HG03095 (cell line): Measurements from ENCODE around the gene NLRP13.
"Not testable (repeated sequence)": the region's sequence is repeated elsewhere in the genome, so short reads cannot be mapped to it uniquely, and the experiment has no call there.

Source experiments
- ATAC-seq: cut with Tn5 transposase; IDR thresholded peaks from one replicate; pipeline ENCODE4 v1.9.1; 2021; ENCODE audit warnings: moderate library complexity; ENCODE audit not compliant: unreplicated experiment

NLRP13 gene, protein sequence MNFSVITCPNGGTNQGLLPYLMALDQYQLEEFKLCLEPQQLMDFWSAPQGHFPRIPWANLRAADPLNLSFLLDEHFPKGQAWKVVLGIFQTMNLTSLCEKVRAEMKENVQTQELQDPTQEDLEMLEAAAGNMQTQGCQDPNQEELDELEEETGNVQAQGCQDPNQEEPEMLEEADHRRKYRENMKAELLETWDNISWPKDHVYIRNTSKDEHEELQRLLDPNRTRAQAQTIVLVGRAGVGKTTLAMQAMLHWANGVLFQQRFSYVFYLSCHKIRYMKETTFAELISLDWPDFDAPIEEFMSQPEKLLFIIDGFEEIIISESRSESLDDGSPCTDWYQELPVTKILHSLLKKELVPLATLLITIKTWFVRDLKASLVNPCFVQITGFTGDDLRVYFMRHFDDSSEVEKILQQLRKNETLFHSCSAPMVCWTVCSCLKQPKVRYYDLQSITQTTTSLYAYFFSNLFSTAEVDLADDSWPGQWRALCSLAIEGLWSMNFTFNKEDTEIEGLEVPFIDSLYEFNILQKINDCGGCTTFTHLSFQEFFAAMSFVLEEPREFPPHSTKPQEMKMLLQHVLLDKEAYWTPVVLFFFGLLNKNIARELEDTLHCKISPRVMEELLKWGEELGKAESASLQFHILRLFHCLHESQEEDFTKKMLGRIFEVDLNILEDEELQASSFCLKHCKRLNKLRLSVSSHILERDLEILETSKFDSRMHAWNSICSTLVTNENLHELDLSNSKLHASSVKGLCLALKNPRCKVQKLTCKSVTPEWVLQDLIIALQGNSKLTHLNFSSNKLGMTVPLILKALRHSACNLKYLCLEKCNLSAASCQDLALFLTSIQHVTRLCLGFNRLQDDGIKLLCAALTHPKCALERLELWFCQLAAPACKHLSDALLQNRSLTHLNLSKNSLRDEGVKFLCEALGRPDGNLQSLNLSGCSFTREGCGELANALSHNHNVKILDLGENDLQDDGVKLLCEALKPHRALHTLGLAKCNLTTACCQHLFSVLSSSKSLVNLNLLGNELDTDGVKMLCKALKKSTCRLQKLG

DNA sequence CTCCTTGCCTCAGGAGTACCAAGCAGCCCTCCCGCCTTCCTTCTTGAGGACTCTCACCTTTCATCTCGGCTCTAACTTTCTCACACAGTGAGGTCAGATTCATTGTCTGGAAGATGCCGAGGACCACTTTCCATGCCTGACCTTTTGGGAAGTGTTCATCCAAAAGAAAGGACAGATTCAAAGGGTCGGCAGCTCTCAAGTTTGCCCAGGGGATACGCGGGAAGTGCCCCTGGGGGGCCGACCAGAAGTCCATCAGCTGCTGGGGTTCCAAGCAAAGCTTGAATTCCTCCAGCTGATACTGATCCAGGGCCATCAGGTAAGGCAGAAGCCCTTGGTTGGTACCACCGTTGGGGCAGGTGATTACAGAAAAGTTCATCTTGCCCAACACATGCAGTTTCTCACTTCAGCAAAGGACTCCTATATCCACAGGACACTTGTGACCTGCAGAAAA, at the start of gene NLRP13:
Gene NLRP13, minus strand, starts transcription at position 401 of the 451 bp plus-strand sequence. Its CDS starts 25 bp downstream, at position 376.
- no peak for ATAC-seq

DNA sequence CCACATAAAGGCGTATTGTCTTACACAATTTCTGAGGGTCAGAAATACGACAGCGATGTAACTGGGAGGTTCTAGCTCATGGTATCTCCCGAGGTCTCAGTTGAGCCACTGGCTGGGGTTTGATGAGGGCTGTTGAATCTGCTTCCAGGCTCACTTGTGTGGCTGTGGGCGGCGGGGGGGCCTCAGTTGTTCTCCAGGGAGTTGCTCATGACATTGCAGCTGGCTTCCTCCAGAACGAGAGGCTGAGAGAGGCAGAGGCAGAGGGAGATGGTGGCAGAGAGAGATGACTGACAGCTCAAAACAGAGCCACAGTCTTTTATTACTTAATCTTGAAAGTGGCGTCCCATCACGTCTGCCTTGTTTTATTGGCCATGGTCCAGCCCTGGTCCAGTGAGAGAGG, 48.3 kb upstream of the NLRP13 start:
- no peak for ATAC-seq

DNA sequence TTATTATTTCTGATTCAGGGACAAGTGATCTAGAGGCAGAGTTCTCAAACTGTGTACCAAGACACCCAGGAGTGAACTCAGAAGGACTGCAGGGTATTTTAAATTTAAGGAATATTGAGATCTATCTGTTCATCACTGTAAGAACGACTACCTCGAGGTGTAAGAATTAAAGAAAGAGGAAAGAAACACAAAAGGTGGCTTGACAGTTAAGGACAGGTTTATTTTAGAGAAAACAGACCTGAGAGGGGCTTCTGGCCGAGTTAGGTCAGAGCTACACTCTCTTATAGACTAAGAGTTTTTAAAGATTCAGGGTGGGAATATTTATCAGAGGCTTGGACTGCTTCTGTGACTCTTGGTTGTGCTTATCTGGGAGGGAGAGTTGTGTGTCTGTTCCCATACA, 41.8 kb upstream of the NLRP13 start:
- no peak for ATAC-seq

DNA sequence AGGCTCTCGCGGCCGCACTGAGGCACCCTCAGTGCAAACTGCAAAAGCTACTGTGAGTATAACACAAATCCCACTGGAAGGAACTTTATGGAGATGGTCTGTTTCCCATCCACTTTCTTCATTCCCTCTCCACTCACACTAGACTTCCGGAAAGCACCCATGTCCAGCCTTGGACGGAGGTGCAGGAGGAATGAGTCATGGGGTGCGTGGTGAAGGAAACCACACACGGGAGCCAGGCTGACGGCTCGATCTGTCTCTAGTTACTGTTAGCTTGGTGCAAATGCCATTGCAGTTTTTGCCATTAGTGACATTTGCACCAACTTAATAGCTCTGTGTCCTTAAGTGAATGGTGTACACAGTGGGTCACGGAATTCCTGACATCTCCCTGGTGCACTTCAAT, 30.1 kb upstream of the NLRP13 start:
- no peak for ATAC-seq

DNA sequence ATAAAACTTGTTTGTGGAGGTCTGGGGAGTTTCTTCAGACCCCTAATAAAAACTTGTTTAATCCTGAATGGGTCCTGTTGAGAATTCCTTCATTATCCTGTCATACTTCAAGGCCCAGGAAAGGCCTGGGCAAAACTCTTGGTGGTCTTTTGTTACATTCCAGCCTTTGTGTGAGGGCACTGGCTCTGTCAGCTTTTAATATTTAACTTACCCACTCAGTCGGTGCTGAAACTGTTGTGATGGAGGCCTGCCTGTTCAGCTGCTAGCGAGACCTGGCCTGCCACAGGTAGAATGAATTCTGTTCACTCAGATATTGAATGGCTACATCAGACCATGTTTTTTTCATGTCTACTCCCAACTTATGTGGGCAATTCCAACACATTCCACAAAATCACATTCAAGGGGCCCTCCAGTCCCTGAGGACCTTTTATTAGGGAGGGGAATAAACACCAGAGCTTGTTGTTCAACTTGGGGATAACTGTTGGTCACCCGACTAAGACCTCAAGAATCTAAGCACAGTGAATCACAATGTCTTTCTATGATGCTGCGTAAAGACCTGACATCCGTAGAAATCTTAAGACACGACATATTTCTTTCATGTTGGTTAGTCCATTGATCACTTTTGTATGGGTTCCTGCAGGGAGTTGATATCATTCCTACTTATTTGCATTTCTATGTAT, 28.0 kb upstream of the NLRP13 start:
- ATAC-seq = no peak

DNA sequence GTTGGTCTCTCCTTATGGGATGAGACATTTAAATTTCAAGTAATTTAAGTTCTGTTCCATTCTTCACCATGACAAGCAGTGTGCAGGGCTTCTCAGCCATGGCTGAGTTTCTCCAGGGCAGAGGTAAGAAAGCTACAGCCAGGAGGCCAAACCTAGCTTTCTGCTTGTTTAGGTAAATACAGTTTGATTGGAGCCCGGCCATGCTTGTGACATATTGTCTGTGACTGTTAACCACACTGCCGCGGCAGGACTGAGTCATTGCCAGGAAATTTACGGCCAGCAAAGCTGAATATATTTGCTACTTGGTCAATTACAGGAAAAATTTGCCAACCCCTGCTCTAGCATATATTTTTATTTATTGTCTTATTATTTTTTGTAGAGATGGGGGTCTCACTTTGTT, 26.2 kb upstream of the NLRP13 start:
- ATAC-seq = no peak

DNA sequence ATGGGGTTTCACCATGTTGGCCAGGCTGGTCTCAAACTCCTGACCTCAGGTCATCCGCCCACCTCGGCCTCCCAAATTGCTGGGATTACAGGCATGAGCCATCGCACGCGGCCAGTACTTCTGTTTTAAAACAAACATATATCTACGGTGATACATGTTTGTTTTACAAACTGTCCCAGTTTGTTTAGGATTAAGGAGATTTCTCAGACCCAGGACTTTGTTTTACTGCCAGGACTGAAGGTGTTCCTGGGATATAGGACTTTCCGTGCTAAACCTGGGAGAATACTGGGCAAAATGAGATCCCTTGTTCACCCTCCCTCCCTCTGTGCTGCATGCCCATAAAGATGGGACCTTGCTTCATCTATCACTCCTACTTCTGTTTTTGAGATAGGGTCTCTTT, 24.3 kb upstream of the NLRP13 start:
- no peak for ATAC-seq

DNA sequence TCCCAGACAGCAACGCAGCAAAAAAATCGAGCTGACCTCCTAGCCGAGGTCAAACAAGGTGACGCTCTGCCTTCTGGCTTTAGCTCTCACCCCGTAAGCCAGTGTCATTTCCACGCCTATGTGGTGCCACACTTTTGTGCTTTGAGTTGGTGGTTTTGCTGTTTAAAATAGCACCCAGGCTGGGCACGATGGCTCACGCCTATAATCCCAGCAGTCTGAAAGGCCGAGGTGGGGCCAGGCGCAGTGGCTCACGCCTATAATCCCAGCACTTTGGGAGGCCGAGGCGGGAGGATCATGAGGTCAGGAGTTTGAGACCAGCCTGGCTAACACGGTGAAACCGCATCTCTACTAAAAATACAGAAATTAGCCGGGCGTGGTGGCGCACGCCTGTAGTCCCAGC, 18.4 kb upstream of the NLRP13 start:
- not testable (repeated sequence) for ATAC-seq

DNA sequence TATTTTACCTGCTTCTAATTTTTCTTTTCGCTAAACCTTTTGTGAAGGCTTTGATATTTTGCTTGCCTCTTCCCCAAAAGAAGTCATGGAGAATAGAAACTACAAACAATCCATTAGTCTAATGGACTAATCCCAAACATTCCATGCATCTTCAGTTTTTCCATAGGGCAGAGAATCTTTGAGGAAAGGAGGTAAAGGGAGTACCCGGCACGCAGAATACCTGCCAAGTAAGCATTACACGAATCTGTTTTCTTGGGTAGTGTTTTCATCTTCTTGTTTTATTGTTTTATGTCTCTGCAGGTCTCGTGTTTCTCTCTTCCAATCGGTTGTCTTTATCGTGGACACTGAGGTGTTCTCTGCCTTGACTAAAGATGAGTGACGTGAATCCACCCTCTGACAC, 15.4 kb upstream of the NLRP13 start, which contains the start of gene NLRP8:
Gene NLRP8, plus strand, starts transcription at position 301 of the 400 bp plus-strand sequence.
- ATAC-seq = no peak

DNA sequence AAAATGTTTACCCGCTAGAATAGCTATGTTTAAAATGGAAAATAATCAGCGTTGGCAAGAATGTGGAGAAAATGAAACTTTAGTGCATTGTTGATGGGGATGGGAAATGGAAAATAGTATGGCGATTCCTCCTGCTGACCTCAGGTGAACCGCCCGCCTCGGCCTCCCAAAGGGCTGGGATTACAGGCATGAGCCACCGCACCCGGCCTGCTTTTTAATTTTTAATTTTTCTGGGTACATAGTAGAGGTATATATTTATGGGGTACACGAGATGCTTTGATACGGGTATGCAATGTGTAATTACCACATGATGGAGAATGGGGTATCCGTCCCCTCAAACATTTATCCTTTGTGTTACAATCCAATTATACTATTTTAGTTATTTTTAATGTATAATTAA, 8.2 kb upstream of the NLRP13 start:
- no peak for ATAC-seq

DNA sequence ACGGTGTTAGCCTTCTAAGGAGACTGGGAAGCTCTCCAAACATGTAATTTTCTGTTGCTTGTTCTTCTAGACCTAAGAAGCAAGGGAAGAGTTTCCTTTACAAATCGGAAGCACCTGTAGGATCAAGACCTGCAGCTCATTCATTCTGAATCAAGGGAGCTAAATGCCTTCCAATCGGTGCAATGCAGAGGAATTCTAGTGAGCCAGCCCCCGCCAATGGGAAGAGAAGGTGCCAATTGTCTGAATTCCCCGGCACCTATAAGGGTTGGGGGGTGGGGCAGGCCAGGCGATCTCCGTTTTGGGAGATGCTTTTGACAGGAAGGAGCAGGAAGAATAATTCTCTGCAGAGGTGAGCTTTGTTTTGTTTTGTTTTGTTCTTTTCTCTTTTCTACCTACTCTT, 7.1 kb upstream of the NLRP13 start:
- no peak for ATAC-seq

DNA sequence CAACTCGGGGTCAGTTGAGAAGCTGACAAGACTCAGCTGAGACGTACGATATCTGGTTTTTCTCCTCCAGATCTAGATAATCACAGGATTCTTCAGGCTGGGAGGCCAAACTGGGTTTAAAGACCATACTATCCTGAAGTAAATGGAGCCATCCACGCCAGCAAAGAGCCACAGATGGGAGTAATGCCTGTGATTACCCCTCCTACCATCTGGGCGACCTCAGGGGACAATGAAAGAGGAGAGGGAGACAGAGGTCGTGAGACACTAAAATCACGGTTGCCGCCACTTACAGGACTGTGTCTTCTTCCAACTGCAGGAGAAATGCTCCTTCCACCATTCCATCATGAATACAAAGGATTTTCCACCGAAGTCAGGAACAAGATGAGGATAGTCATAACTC, 3.1 kb upstream of the NLRP13 start:
- ATAC-seq = no peak

DNA sequence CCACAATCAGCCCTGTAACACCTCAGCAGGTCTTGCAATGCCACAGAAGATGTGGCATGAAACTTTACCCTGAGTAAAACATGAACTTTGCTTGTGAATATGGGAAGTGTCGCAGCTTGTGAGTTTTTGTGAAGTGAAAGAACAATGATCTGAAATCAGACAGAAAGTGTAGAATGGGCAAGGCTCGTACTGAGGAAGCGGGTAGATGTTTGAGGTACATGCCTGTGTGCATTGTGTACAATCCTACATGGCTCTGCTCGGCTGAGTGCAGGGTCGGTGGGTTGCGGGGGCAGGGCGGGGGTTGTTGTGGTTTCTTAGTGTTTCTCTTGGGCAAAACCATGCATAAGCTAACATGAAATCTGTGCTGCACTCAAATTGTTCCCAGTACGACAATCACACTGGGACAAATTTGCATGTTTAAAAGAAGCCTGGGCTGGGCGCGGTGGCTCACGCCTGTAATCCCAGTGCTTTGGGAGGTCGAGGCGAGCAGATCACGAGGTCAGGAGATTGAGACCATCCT, 1.1 kb downstream of the NLRP13 start:
- no peak for ATAC-seq

DNA sequence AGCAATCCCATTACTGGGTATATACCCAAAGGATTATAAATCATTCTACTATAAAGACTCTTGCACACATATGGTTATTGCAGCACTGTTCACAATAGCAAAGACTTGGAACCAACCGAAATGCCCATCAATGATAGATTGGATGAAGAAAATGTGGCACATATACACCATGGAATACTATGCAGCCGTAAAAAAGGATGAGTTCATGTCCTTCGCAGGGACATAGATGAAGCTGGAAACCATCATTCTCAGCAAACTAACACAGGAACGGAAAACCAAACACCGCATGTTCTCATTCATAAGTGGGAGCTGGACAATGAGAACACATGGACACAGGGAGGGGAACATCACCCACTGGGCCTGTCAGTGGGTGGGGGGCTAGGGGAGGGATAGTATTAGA, 2.9 kb downstream of the NLRP13 start:
- ATAC-seq = not testable (repeated sequence)

DNA sequence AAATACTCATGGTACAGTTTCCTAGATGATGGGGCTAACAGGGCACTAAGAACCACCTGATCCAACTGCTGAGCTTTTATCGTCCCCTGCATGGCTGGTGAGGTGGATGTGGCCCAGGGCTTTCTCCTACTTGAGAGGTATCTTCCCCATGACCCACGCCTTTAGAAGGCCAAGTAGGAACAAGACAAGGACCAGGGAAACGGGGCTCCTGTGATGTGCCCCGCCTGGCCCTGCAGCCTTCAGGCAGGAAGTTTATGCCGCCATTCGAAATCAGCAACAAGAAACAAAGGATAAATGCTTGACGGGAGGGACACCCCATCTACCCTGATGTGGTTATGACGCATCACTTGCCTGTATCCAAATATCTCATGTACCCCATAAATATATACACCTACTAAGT, 4.1 kb downstream of the NLRP13 start:
- no peak for ATAC-seq

DNA sequence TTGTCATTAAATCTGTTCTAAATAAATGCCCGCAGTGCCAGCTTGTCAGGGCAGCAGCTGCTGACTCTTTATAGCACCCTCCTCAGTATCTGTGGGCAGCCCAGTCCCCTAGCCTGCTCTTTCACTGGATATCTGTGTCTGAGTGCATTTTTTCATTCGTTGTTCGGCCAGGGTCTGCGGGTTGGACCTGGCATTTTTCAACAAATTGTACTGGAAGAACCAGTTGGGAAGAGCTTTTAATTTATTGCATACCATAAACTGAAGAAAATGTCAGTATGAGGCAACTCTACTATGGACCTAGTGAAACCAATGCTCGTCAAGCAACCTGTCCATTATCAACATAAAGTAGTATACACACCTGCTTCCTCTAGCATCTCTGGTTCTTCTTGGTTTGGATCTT, 8.6 kb downstream of the NLRP13 start:
- ATAC-seq = no peak

DNA sequence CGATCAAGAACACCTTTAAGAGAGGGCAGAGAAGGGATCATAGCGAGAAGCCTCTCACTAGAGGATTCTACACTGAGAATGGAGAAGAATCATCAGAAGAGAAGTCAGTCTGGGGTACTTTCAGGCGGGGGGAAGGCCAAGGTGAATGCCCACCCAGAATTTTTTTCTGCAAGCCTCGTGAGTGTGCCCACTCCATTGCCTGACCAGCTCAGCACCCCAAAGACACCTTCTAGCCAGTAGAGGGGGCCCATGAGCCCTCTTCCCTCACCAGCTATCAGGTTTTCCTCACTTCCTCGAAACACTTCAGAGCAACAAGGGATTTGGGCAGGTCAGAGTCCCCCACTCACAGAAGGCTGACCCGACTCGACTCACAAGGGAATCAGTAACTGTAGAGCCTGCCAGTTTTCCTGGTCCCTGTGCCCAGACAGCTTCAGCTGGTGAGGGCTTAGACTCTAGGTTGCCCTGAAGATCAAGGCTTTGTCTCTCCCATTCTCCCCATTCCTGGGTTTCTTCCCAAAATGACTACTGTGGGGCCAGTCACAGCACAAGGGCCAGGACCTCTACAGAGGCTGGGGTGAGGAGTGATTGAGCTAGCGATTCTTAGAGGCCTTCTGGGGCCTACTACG, 18.4 kb downstream of the NLRP13 start:
- ATAC-seq = no peak

DNA sequence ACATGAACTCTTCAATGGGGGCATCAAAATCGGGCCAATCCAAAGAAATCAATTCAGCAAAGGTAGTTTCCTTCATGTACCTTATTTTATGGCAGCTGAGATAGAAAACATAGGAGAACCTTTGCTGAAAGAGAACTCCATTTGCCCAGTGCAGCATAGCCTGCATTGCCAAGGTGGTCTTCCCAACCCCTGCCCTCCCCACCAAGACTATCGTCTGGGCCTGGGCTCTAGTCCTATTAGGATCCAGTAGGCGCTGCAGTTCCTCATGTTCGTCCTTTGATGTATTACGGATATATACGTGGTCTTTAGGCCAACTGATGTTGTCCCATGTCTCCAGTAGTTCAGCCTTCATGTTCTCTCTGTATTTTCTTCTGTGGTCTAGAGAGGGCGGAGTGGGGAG, 19.2 kb downstream of the NLRP13 start:
- no peak for ATAC-seq

DNA sequence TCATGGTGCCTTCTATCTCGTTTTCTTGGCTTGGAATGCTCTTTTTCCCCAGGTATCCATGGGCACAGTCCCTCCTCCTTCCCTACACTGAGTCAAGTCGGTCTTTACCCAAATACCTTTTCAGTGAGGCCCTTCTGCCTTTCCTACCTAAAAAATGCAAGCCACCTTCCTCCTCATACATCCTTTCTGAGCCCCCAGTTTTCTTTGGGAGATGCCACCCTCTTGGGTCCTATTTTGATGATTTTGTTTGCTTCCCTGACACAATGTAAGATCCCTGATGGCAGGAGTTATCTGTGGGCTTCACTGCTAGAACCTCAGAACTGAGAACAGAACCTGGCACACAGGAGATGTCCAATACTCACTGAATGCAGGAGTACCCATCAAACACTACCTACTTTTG, 22.3 kb downstream of the NLRP13 start:
- no peak for ATAC-seq

DNA sequence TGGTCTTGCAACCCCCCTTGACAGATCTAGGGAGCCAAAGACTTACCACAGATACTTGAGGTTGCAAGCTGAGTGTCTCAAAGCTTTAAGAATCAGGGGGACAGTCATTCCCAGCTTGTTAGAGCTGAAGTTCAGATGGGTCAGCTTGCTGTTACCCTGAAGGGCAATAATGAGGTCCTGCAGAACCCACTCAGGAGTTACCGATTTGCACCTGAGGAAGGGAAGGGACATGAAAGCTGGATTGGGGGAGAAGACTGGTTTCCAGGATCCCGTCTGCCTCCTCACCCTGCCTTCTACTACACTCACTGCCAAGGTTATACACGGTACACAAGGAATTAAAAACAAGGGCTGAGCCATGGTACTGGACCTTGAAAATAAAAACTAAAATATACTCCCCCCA, 24.4 kb downstream of the NLRP13 start:
- ATAC-seq = no peak
